Panc1 (cell line): Measurements from ENCODE around the gene PARP4. TPM values are rescaled to one million over a fixed set of nuclear protein-coding genes. Genes with fewer than 3 reads are reported as not detected.

Experiments used
- ATAC-seq: fragments of 200-7000 bp; cut with Tn5 transposase; 2 replicates; pipeline ENCODE4 v1.9.1; 2020; ENCODE audit warnings: mild to moderate bottlenecking, moderate library complexity
- BruUV-seq: library from RNA; stranded (reverse); fragments of 400-500 nt; replicated peaks from 2 replicates; lab custom pipeline; 2021; lab: Mats Ljungman, UMichigan
- CTCF ChIA-PET: fragments of 300-600 bp; sonication (Branson Sonifier 250); formaldehyde crosslinking; loops from one replicate; lab custom pipeline; 2022; ENCODE audit warnings: antibody characterized with exemption; lab: Charles Lee
- POLR2A ChIA-PET: fragments of 300-600 bp; sonication (Branson Sonifier 250); formaldehyde crosslinking; loops from one replicate; lab custom pipeline; 2022; ENCODE audit warnings: antibody characterized with exemption; lab: Charles Lee
- DNase-seq: peaks from one replicate; pipeline ENCODE4 v3.0.0-alpha.2; 2010; ENCODE audit warnings: low read depth, low spot score
- H3K27ac ChIP-seq: 2 replicates; pipeline ENCODE4 v1.5.1; 2011; ENCODE audit warnings: mild to moderate bottlenecking, low read length, inconsistent platforms
- H3K27me3 ChIP-seq: fragments of 200-500 bp; sonication (Bioruptor generic); 2 replicates; pipeline ENCODE4 v1.6.0; 2014; ENCODE audit warnings: low read length, inconsistent platforms; ENCODE audit not compliant: control insufficient read depth, insufficient read depth
- H3K36me3 ChIP-seq: fragments of 200-500 bp; sonication (Bioruptor generic); 2 replicates; pipeline ENCODE4 v1.5.1; 2014; ENCODE audit warnings: inconsistent platforms, mild to moderate bottlenecking, low read length, moderate library complexity; ENCODE audit not compliant: control insufficient read depth, insufficient read depth
- H3K4me1 ChIP-seq: 2 replicates; pipeline ENCODE4 v1.5.1; 2011; ENCODE audit warnings: inconsistent platforms, mild to moderate bottlenecking, low read length, moderate library complexity; ENCODE audit not compliant: control insufficient read depth, insufficient read depth
- H3K4me3 ChIP-seq, 2 experiments: 2 replicates each; pipeline ENCODE4 v1.5.1; 2011 to 2012; ENCODE audit warnings: low read depth in 2 of 2, low read length in 2 of 2, mild to moderate bottlenecking in 2 of 2, inconsistent platforms in 1 of 2, moderate library complexity in 1 of 2
- H3K9me3 ChIP-seq: fragments of 200-500 bp; sonication (Bioruptor generic); 2 replicates; pipeline ENCODE4 v1.5.1; 2014; ENCODE audit warnings: low read depth, mild to moderate bottlenecking, inconsistent platforms, low read length, moderate library complexity; ENCODE audit not compliant: control insufficient read depth, insufficient read depth
- CTCF ChIP-seq: fragments of 450-650 bp; IDR thresholded peaks from 2 replicates; pipeline ENCODE4 v1.5.1; 2017; ENCODE audit warnings: mild to moderate bottlenecking
- POLR2AphosphoS5 ChIP-seq: IDR thresholded peaks from 2 replicates; pipeline ENCODE4 v1.6.1; 2012; ENCODE audit warnings: mild to moderate bottlenecking, low read depth, low read length, moderate library complexity
- REST ChIP-seq, 2 experiments: IDR thresholded peaks; 2 replicates each; pipeline ENCODE4 v1.6.1; 2011 to 2012; ENCODE audit warnings: low read depth in 2 of 2, control low read depth in 1 of 2, low read length in 1 of 2, mild to moderate bottlenecking in 1 of 2, moderate library complexity in 1 of 2; ENCODE audit not compliant: insufficient read depth in 1 of 2
- SIN3A ChIP-seq: IDR thresholded peaks from 2 replicates; pipeline ENCODE4 v1.6.1; 2012; ENCODE audit warnings: low read depth, mild to moderate bottlenecking, low read length, moderate library complexity, borderline replicate concordance; ENCODE audit not compliant: insufficient read depth
- TCF7L2 ChIP-seq: IDR thresholded peaks from 2 replicates; pipeline ENCODE4 v1.6.1; 2011; ENCODE audit warnings: mild to moderate bottlenecking, low read depth, low read length, inconsistent platforms
- in situ Hi-C: cut with HindIII; loops from 2 replicates; pipeline ENCODE4 v1.10.0; 2016; ENCODE audit warnings: low sequenced_read_pairs, low pct_unique_long_range_greater_than_20kb
- intact Hi-C: fragments of 100-400 bp; cut with micrococcal nuclease; formaldehyde crosslinking; loops from one replicate; pipeline ENCODE4 v1.10.0; 2022; ENCODE audit not compliant: unreplicated experiment
- total RNA-seq: library from RNA; stranded (reverse); gene quantifications from one replicate; pipeline ENCODE4 v1.2.1, GENCODE V29; 2021; ENCODE audit not compliant: unreplicated experiment

The PARP4 gene
- total RNA-seq, 1 experiment from 2014 or later = 44.0 TPM

- DNase-seq (no peak), ATAC-seq (no peak)
- in situ Hi-C loops = no loop called here
- H3K27ac ChIP-seq = no peak overlapping the region
- intact Hi-C loops = no loop called here
- no TSS peak for BruUV-seq
- no peaks in the 10 kb centered on the region for H3K9me3 ChIP-seq
- H3K36me3 ChIP-seq = no peaks in the 10 kb centered on the region; the same call in 1 of the 2 replicates
- no peak overlapping the region for H3K4me3 ChIP-seq
- POLR2A ChIA-PET = no interaction called here
- no peaks in the 10 kb centered on the region for H3K4me1 ChIP-seq
- no peak for TF ChIP-seq SIN3A
- TF ChIP-seq TCF7L2 = no peak
- no peak for TF ChIP-seq CTCF
- no peak for TF ChIP-seq POLR2AphosphoS5
- TF ChIP-seq REST (IDR thresholded peaks at IDR 0.05; ENCODE audit: insufficient read depth in 1 of 2, low read depth in 2 of 2, low read length in 1 of 2) = no peak
- CTCF ChIA-PET = no interaction called here
- H3K27me3 ChIP-seq = no peaks in the 10 kb centered on the region
Observed at GRCh38 chr13:24456396-24456795, 56.2 kb downstream of the PARP4 start.

GRCh38 chr13:24454056-24454455 is 58.5 kb downstream of the PARP4 start:
- POLR2A ChIA-PET = no interaction called here
- no peak for DNase-seq

More at GRCh38 chr13:24454056-24454455, 58.5 kb downstream of the PARP4 start:
- no peak for ATAC-seq
- Histone ChIP-seq H3K4me3 (no peak overlapping the region), H3K36me3 (no peaks in the 10 kb centered on the region; the same call in 1 of the 2 replicates), H3K27ac (no peak overlapping the region), H3K4me1 (no peaks in the 10 kb centered on the region), H3K27me3 (no peaks in the 10 kb centered on the region), H3K9me3 (no peaks in the 10 kb centered on the region)
- CTCF ChIA-PET = no interaction called here
- in situ Hi-C loops (no loop called here), intact Hi-C loops (no loop called here)
- TF ChIP-seq POLR2AphosphoS5 = no peak
- no peak for TF ChIP-seq CTCF
- no peak for TF ChIP-seq SIN3A
- TF ChIP-seq REST (IDR thresholded peaks at IDR 0.05; ENCODE audit: insufficient read depth in 1 of 2, low read depth in 2 of 2, low read length in 1 of 2) = no peak
- no peak for TF ChIP-seq TCF7L2
- no TSS peak for BruUV-seq
